Measurements from ENCODE around the gene HES2.

Gene HES2

GRCh38 chr1:6427441-6428390 is 8.0 kb upstream of the HES2 start:
- peaks cover 85% of the 10 kb centered on the region for H3K27me3 ChIP-seq
- no peak for TF ChIP-seq CTCF (IDR thresholded peaks at IDR 0.05)

GRCh38 chr1:6426972-6427350 is 7.2 kb upstream of the HES2 start:
- no peak for TF ChIP-seq CTCF (IDR thresholded peaks at IDR 0.05)
- Histone ChIP-seq H3K27ac (no peak overlapping the region), H3K36me3 (no peaks in the 10 kb centered on the region), H3K4me3 (ENCODE audit: low read depth in 1 of 2, low read length in 1 of 2) (no peak overlapping the region), H3K9me3 (no peaks in the 10 kb centered on the region), H3K27me3 (peaks cover 93% of the 10 kb centered on the region), H3K4me1 (ENCODE audit: control insufficient read depth in 1 of 2, insufficient read depth in 1 of 2, low read depth in 1 of 2, low read length in 1 of 2) (peaks cover 0 to 5% of the 10 kb centered on the region in 2 experiments)

More at GRCh38 chr1:6427441-6428390, 8.0 kb upstream of the HES2 start:
- Histone ChIP-seq H3K9me3 (no peaks in the 10 kb centered on the region), H3K36me3 (no peaks in the 10 kb centered on the region), H3K4me3 (ENCODE audit: low read depth in 1 of 2, low read length in 1 of 2) (no peak overlapping the region), H3K27ac (no peak overlapping the region), H3K4me1 (ENCODE audit: control insufficient read depth in 1 of 2, insufficient read depth in 1 of 2, low read depth in 1 of 2, low read length in 1 of 2) (peaks cover 0 to 5% of the 10 kb centered on the region in 2 experiments)

- Histone ChIP-seq H3K36me3 (no peaks in the 10 kb centered on the region), H3K4me1 (ENCODE audit: control insufficient read depth in 1 of 2, insufficient read depth in 1 of 2, low read depth in 1 of 2, low read length in 1 of 2) (peaks cover 0 to 5% of the 10 kb centered on the region in 2 experiments), H3K9me3 (no peaks in the 10 kb centered on the region), H3K27me3 (peaks cover 98% of the 10 kb centered on the region), H3K4me3 (ENCODE audit: low read depth in 1 of 2, low read length in 1 of 2) (no peak overlapping the region), H3K27ac (no peak overlapping the region)
- no peak for TF ChIP-seq CTCF (IDR thresholded peaks at IDR 0.05)
These were observed 6.7 kb upstream of the HES2 start for GRCh38 chr1:6426277-6426971.

- H3K27me3 ChIP-seq, result peaks cover 100% of the 10 kb centered on the region
- TF ChIP-seq CTCF (IDR thresholded peaks at IDR 0.05), result no peak
- no peaks in the 10 kb centered on the region for H3K36me3 ChIP-seq
- H3K4me1 ChIP-seq (ENCODE audit: control insufficient read depth in 1 of 2, insufficient read depth in 1 of 2, low read depth in 1 of 2, low read length in 1 of 2), result peaks cover 0 to 5% of the 10 kb centered on the region in 2 experiments
- H3K27ac ChIP-seq, result no peak overlapping the region
- H3K4me3 ChIP-seq (ENCODE audit: low read depth in 1 of 2, low read length in 1 of 2), result no peak overlapping the region
- no peaks in the 10 kb centered on the region for H3K9me3 ChIP-seq
These were observed 5.9 kb upstream of the HES2 start for GRCh38 chr1:6425658-6426057.

GRCh38 chr1:6424619-6425593 is 5.2 kb upstream of the HES2 start, which contains the start of gene ESPN:
Gene ESPN (plus strand): TSS chr1:6424776. CDS start chr1:6424956, 180 bp downstream.
- H3K4me3 ChIP-seq (ENCODE audit: low read depth in 1 of 2, low read length in 1 of 2), result no peak within 1 kb of the TSS
- peaks cover 0 to 5% of the 10 kb centered on the region in 2 experiments for H3K4me1 ChIP-seq (ENCODE audit: control insufficient read depth in 1 of 2, insufficient read depth in 1 of 2, low read depth in 1 of 2, low read length in 1 of 2)
- no peaks in the 10 kb centered on the region for H3K9me3 ChIP-seq
- peaks cover 100% of the 10 kb centered on the region for H3K27me3 ChIP-seq
- TF ChIP-seq CTCF (IDR thresholded peaks at IDR 0.05), result no peak
- H3K36me3 ChIP-seq, result no peaks in the 10 kb centered on the region
- no peak within 1 kb of the TSS for H3K27ac ChIP-seq
